Lower lobe of right lung (tissue), 2 donors: ENCODE measurements around the gene ULK4. TPM values are rescaled to one million over a fixed set of nuclear protein-coding genes. Genes with fewer than 3 reads are reported as not detected.

Experiments used
- ATAC-seq, 2 donors: fragments of 200-7000 bp; cut with Tn5 transposase; one replicate each; pipeline ENCODE4 v1.9.1; 2020 to 2022; ENCODE audit warnings: mild to moderate bottlenecking in 2 of 2, moderate library complexity in 2 of 2
- DNase-seq: peaks from one replicate; pipeline ENCODE4 v3.0.0-alpha.2; 2020
- H3K27ac ChIP-seq: fragments of 200-600 bp; one replicate; pipeline ENCODE4 v1.8.0; 2022
- H3K27me3 ChIP-seq: fragments of 200-600 bp; one replicate; pipeline ENCODE4 v1.8.0; 2022; ENCODE audit warnings: low read depth
- H3K36me3 ChIP-seq: fragments of 200-600 bp; one replicate; pipeline ENCODE4 v1.8.0; 2022; ENCODE audit warnings: mild to moderate bottlenecking
- H3K4me1 ChIP-seq: fragments of 200-600 bp; one replicate; pipeline ENCODE4 v1.8.0; 2022
- H3K4me3 ChIP-seq: fragments of 200-600 bp; one replicate; pipeline ENCODE4 v1.8.0; 2022; ENCODE audit warnings: mild to moderate bottlenecking
- H3K9me3 ChIP-seq: fragments of 200-600 bp; one replicate; pipeline ENCODE4 v1.8.0; 2022
- intact Hi-C: fragments of 100-400 bp; cut with DNase I; formaldehyde crosslinking; loops from one replicate; pipeline ENCODE4 v1.11.0; 2022
- total RNA-seq: library from RNA; stranded (reverse); fragmentation: NEBNext Ultra II Directional; extraction: Animal tissue kit (Norgen Biotek cat#: 25700); gene quantifications from one replicate; pipeline ENCODE4 v1.2.1, GENCODE V29; 2021
- TF ChIP-seq, protein P1 (sequence below): fragments of 200-600 bp; IDR thresholded peaks from one replicate; pipeline ENCODE4 v1.8.0; 2022; ENCODE audit warnings: antibody characterized with exemption, mild to moderate bottlenecking
- donor health status: DM: no; HTN: yes; CAD: no; lungs with severe emphysema.

The ULK4 gene
- total RNA-seq, 1 donor from 2014 or later: 11.4 TPM

DNA sequence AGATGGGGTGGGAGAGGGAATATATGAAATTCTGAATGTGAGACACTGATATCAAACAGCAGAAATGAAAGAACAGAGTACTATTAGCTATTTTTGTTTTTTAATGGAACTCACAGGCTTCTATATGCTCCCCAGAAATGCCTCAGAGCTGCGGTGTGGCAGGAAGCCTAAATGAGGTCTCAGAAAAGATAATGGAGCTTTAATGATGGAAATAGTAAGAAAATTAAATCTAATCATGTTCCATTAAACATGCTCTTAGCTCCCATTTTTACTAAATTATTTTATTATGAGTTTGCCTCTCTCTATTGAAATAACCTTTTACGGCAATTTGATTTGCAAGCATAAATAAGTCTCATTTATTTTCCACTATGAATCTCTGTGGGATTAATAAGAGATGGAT is 378.9 kb downstream of the ULK4 start:
- no peak overlapping the region for H3K27ac ChIP-seq
- ATAC-seq (no peak), DNase-seq (no peak)
- no peaks in the 10 kb centered on the region for H3K4me1 ChIP-seq
- TF ChIP-seq, protein P1, sequence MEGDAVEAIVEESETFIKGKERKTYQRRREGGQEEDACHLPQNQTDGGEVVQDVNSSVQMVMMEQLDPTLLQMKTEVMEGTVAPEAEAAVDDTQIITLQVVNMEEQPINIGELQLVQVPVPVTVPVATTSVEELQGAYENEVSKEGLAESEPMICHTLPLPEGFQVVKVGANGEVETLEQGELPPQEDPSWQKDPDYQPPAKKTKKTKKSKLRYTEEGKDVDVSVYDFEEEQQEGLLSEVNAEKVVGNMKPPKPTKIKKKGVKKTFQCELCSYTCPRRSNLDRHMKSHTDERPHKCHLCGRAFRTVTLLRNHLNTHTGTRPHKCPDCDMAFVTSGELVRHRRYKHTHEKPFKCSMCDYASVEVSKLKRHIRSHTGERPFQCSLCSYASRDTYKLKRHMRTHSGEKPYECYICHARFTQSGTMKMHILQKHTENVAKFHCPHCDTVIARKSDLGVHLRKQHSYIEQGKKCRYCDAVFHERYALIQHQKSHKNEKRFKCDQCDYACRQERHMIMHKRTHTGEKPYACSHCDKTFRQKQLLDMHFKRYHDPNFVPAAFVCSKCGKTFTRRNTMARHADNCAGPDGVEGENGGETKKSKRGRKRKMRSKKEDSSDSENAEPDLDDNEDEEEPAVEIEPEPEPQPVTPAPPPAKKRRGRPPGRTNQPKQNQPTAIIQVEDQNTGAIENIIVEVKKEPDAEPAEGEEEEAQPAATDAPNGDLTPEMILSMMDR: no peak
- no peak overlapping the region for H3K4me3 ChIP-seq
- no peaks in the 10 kb centered on the region for H3K27me3 ChIP-seq
- no peaks in the 10 kb centered on the region for H3K36me3 ChIP-seq
- intact Hi-C loops: no loop called here
- no peaks in the 10 kb centered on the region for H3K9me3 ChIP-seq

GRCh38 chr3:41581700-41582099 is 380.2 kb downstream of the ULK4 start:
- Histone ChIP-seq H3K4me1 (no peaks in the 10 kb centered on the region), H3K4me3 (no peak overlapping the region), H3K27ac (no peak overlapping the region), H3K27me3 (no peaks in the 10 kb centered on the region), H3K9me3 (no peaks in the 10 kb centered on the region), H3K36me3 (no peaks in the 10 kb centered on the region)
- TF ChIP-seq, protein P1: no peak
- DNase-seq: no peak
- ATAC-seq: no peak
- intact Hi-C loops: no loop called here

DNA sequence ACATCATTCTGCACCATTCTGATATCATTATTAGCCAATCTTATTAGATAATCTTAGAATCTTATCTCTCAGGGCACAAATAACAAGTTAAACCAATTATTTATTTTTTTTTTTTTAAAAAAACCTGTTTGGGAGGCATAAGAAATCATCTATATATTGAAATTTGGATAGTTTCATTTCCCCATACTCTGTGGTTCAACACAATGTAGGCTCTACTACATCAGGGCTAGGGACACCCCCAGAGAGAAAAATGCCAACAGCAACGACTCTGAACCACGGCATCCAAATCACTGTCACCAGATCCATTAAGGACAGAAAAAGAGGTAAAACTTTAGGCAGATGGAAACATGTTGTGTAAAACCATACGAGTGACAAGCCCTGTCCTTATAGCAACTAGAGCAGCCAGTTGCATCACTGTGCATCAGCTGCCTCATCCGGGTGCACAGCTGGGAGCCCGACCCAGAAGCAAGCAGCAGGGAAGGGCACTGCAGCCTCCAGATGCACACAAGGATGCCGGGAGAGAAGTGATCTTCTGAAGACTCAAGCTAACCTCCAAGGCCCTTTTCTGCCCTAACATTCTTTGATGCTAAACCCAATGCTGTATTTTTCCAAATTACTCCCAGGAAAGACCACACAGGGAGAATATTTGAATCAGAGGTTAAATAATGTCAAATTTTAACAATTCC is 381.5 kb downstream of the ULK4 start:
- ATAC-seq: no peak
- no peaks in the 10 kb centered on the region for H3K36me3 ChIP-seq
- H3K4me3 ChIP-seq: no peak overlapping the region
- no peaks in the 10 kb centered on the region for H3K9me3 ChIP-seq
- TF ChIP-seq, protein P1: no peak
- H3K4me1 ChIP-seq: no peaks in the 10 kb centered on the region
- H3K27ac ChIP-seq: no peak overlapping the region
- intact Hi-C loops: no loop called here
- no peak for DNase-seq
- H3K27me3 ChIP-seq: no peaks in the 10 kb centered on the region

- DNase-seq (no peak), ATAC-seq (no peak)
- TF ChIP-seq, protein P1: no peak
- Histone ChIP-seq H3K27me3 (no peaks in the 10 kb centered on the region), H3K9me3 (no peaks in the 10 kb centered on the region), H3K36me3 (no peaks in the 10 kb centered on the region), H3K27ac (no peak overlapping the region), H3K4me3 (no peak overlapping the region), H3K4me1 (no peaks in the 10 kb centered on the region)
- intact Hi-C loops: no loop called here
These were observed 382.0 kb downstream of the ULK4 start for GRCh38 chr3:41579861-41580260.

DNA sequence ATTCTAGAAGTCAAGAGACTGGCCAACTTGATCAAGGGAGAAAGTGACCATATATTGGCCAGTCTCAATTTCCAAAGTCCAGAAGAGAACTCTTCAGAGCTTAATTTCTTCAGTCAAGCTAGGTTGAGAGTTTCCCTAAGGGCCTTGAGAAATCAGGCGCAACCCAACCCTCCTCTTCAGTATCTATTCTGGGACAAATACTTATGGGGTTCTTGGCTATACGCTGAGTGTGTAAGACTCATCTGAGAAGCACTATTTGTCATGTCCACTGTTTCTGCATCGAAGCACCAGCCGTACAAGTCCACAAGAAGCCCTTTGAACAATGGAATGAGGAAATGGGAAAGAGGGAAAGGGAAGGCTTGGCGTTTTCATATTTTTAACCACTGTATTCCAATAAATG is 383.1 kb downstream of the ULK4 start:
- DNase-seq (no peak), ATAC-seq (no peak)
- Histone ChIP-seq H3K4me1 (no peaks in the 10 kb centered on the region), H3K36me3 (no peaks in the 10 kb centered on the region), H3K27me3 (no peaks in the 10 kb centered on the region), H3K9me3 (no peaks in the 10 kb centered on the region), H3K4me3 (no peak overlapping the region), H3K27ac (no peak overlapping the region)
- TF ChIP-seq, protein P1: no peak
- intact Hi-C loops: no loop called here
